ENCODE measurements around the gene C1orf198. TPM values are rescaled to one million over a fixed set of nuclear protein-coding genes. Genes with fewer than 3 reads are reported as not detected.

C1orf198 gene
- total and polyA plus RNA-seq, 2 of the 4 experiments (the other 2 are of a cell fraction): 67.4 to 76.2 TPM

DNA sequence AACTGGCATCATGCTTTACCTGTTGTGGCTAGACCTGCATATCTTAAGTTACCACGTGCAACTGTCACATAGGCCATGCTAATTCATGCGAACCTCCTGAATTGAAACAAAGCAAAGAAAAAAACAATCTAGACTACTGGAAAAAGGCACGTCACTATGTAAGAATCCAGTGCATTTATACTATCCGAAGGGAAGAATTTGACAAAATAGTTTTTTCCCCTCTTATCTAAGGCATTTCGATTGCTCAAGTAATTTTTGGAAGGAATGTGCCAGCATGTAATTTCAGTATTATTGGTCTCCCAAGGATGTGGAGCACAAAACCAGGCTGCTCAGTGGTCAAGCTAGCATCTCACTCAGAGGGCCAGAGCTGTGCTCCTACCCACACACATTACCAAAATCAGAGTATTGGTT is 31.5 kb upstream of the C1orf198 start:
- ChIA-PET CTCF (no interaction called here), POLR2A (ENCODE audit: unreplicated experiment) (interaction anchor here (1.5 kb wide), 1 partner anchor 30 kb away, joined by 3 read pairs; no protein-coding TSS in a partner anchor)
- peaks cover 9% of the 10 kb centered on the region for H3K4me1 ChIP-seq (ENCODE audit: control insufficient read depth, insufficient read depth, low read length)
- H3K56ac ChIP-seq (ENCODE audit: extremely low read depth, insufficient read depth, low read length): peak overlapping the region; percentile 83; the same call in 1 of the 2 replicates
- H4K5ac ChIP-seq (ENCODE audit: low read depth, low read length): no peak overlapping the region
- 0 out of 2 replicates have a peak overlapping the region, but pooled peaks have one; percentile 5 for H3K23ac ChIP-seq (ENCODE audit: low read depth, low read length)
- H3K4me2 ChIP-seq (ENCODE audit: low read depth, low read length): peak overlapping the region; percentile 32; the same call in 1 of the 2 replicates
- H4K8ac ChIP-seq (ENCODE audit: low read depth in 2 of 2, low read length in 2 of 2): peak overlapping the region in 1 of 2 experiments; percentile 79; a peak in 2 of 4 replicates
- peak overlapping the region; percentile 93 for H2BK5ac ChIP-seq (ENCODE audit: low read depth, low read length, poor library complexity, severe bottlenecking)
- peak overlapping the region; percentile 58 for H3K4ac ChIP-seq (ENCODE audit: low read depth, low read length)
- H3K36me3 ChIP-seq (ENCODE audit: control insufficient read depth, insufficient read depth, low read length): no peaks in the 10 kb centered on the region
- peak overlapping the region; percentile 55 for H2AFZ ChIP-seq (replicated peaks; ENCODE audit: low read length, poor library complexity)
- H2BK15ac ChIP-seq (ENCODE audit: low read depth, low read length): 0 out of 3 replicates have a peak overlapping the region, but pooled peaks have one; percentile 9
- peak; percentile 89 for ATAC-seq (ENCODE audit: low read depth)
- peak overlapping the region; percentile 73 for H4K91ac ChIP-seq (ENCODE audit: insufficient read depth, low read depth, low read length)
- H3K27me3 ChIP-seq (ENCODE audit: control insufficient read depth, insufficient read depth, low read length): no peaks in the 10 kb centered on the region
- no peaks in the 10 kb centered on the region for H3K79me1 ChIP-seq (ENCODE audit: low read depth in 1 of 2, low read length in 2 of 2)
- 11% methylated on average over 1 of the region's 5 CpGs; no CpG with 5 or more reads in 1 of the 2 experiments for WGBS, 2 experiments (ENCODE audit: extremely low coverage in 2 of 2, insufficient read length in 1 of 2)
- peak; percentile 89 for DNase-seq
- TF ChIP-seq CEBPB (IDR thresholded peaks at IDR 0.05; ENCODE audit: low read depth, low read length): peak; percentile 94
- TF ChIP-seq BHLHE40 (IDR thresholded peaks at IDR 0.05; ENCODE audit: low read depth, low read length): peak; percentile 42; the same call in 1 of the 2 replicates
- TF ChIP-seq MXI1 (IDR thresholded peaks at IDR 0.05; ENCODE audit: borderline replicate concordance, low read depth, low read length): peak; percentile 81
- no peak for TF ChIP-seq POLR2A (IDR thresholded peaks at IDR 0.05; ENCODE audit: low read depth, low read length)
- TF ChIP-seq MAFK (IDR thresholded peaks at IDR 0.05; ENCODE audit: low read depth, low read length): peak; percentile 34; the same call in 1 of the 2 replicates
- TF ChIP-seq SMC3 (IDR thresholded peaks at IDR 0.05; ENCODE audit: low read depth, low read length): no peak
- no peak for TF ChIP-seq RAD21 (IDR thresholded peaks at IDR 0.05; ENCODE audit: low read length)
- intact Hi-C loops (cut with micrococcal nuclease) (loop anchor here (1.0 kb wide), 1 partner anchor 31 kb away; no protein-coding TSS in a partner anchor), in situ Hi-C loops (cut with MboI; ENCODE audit: low sequenced_read_pairs) (no loop called here), dilution Hi-C loops (cut with HindIII; ENCODE audit: low sequenced_read_pairs, unreplicated experiment) (no loop called here)
- H3K27ac ChIP-seq (ENCODE audit: insufficient read depth, low read length): peak overlapping the region; percentile 85
- H4K20me1 ChIP-seq (ENCODE audit: insufficient read depth, low read length): no peaks in the 10 kb centered on the region
- no peaks in the 10 kb centered on the region for H3K9me3 ChIP-seq (ENCODE audit: control insufficient read depth, insufficient read depth, low read length)
- no peak overlapping the region for H3K4me3 ChIP-seq (ENCODE audit: insufficient read depth, low read depth, low read length)
- H2BK20ac ChIP-seq (ENCODE audit: low read depth, low read length): peak overlapping the region; percentile 74; the same call in 1 of the 2 replicates
- 0 out of 2 replicates have a peak overlapping the region, but pooled peaks have one; percentile 39 for H3K14ac ChIP-seq (replicated peaks; ENCODE audit: low read depth, low read length)
- BruUV-seq (replicated peaks): no TSS peak
- peak overlapping the region; percentile 41; the same call in 1 of the 2 replicates for H2AK5ac ChIP-seq (ENCODE audit: low read depth, low read length)
- no peak overlapping the region for H2AK9ac ChIP-seq (replicated peaks; ENCODE audit: low read depth, low read length, poor library complexity)
- H3K9me1 ChIP-seq (ENCODE audit: insufficient read depth, low read length): no peaks in the 10 kb centered on the region; the same call in 1 of the 2 replicates
- peak overlapping the region; percentile 88 for H3K18ac ChIP-seq (ENCODE audit: low read depth, low read length)
- H2BK120ac ChIP-seq (ENCODE audit: low read depth, low read length): peak overlapping the region; percentile 76
- 0 out of 2 replicates have a peak overlapping the region, but pooled peaks have one; percentile 27 for H3K9ac ChIP-seq (ENCODE audit: low read depth, low read length)

Measured in IMR-90 (cell line).